H1 (cell line): ENCODE measurements around the gene CEP83. TPM values are rescaled to one million over a fixed set of nuclear protein-coding genes. Genes with fewer than 3 reads are reported as not detected.

Source experiments
- CTBP2 ChIP-seq: IDR thresholded peaks from 2 replicates; pipeline ENCODE4 v1.7.0; 2011; ENCODE audit warnings: borderline replicate concordance, mild to moderate bottlenecking, moderate library complexity, mixed read lengths, low read length; ENCODE audit not compliant: insufficient read depth, insufficient read length
- EGR1 ChIP-seq: IDR thresholded peaks from 2 replicates; pipeline ENCODE4 v1.6.1; 2011; ENCODE audit warnings: low read depth, low read length, borderline replicate concordance
- NANOG ChIP-seq: IDR thresholded peaks from 2 replicates; pipeline ENCODE4 v1.6.1; 2011; ENCODE audit warnings: low read length, low read depth, mild to moderate bottlenecking, inconsistent platforms; ENCODE audit not compliant: insufficient read depth, poor library complexity, severe bottlenecking
- SP1 ChIP-seq: IDR thresholded peaks from 2 replicates; pipeline ENCODE4 v1.6.1; 2011; ENCODE audit warnings: low read depth, low read length
- TCF12 ChIP-seq: IDR thresholded peaks from 2 replicates; pipeline ENCODE4 v1.6.1; 2011; ENCODE audit warnings: low read depth, mild to moderate bottlenecking, low read length
- polyA plus RNA-seq, 7 experiments: library from polyadenylated mRNA; depleted of rRNA in 3 of 7; stranded (reverse) in 5 of 7; unstranded in 2 of 7; fragments of >200 nt in 5 of 7; fragments of 200-250 nt in 2 of 7; gene quantifications; 1 replicate in 5 of 7; 2 replicates in 1 of 7; 4 replicates in 1 of 7; pipeline versions ENCODE4 v1.2.1 to v1.2.3, GENCODE V29; 2011 to 2013; ENCODE audit warnings: missing spikeins in 2 of 7, mixed read lengths in 2 of 7
- total RNA-seq: library from RNA; stranded (reverse); fragmentation: NEBNext Ultra II Directional; extraction: Animal tissue kit (Norgen Biotek cat#: 25700); gene quantifications from 2 replicates; pipeline ENCODE4 v1.2.1, GENCODE V29; 2021
- TF ChIP-seq, protein P1 (sequence below): fragments of 300-600 bp; sonication (generic); IDR thresholded peaks from 2 replicates; pipeline ENCODE4 v1.7.1; 2012; ENCODE audit warnings: low read length, moderate library complexity, mild to moderate bottlenecking, inconsistent platforms; ENCODE audit not compliant: insufficient replicate concordance
- TF ChIP-seq, protein P2 (sequence below): IDR thresholded peaks from 2 replicates; pipeline ENCODE4 v1.6.1; 2012; ENCODE audit warnings: low read length, inconsistent platforms

Gene CEP83
- total and polyA plus RNA-seq, 2 of the 8 experiments (the other 6 are each of a cell fraction or from before 2014, with no cell fraction given), result 6.0 to 25.8 TPM

DNA sequence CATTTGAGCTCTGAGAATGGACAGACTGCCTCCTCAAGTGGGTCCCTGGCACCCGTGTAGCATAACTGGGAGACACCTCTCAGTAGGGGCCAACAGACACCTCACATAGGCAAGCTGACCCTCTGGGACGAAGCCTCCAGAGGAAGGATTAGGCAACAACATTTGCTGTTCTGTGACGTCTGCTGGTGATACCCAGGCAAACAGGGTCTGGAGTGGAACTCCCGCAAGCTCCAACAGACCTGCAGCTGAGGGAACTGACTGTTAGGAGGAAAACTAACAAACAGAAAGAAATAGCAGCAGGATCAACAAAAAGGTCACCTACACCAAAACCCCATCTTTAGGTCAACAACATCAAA, 69.6 kb downstream of the CEP83 start (continued):
- TF ChIP-seq, protein P1, sequence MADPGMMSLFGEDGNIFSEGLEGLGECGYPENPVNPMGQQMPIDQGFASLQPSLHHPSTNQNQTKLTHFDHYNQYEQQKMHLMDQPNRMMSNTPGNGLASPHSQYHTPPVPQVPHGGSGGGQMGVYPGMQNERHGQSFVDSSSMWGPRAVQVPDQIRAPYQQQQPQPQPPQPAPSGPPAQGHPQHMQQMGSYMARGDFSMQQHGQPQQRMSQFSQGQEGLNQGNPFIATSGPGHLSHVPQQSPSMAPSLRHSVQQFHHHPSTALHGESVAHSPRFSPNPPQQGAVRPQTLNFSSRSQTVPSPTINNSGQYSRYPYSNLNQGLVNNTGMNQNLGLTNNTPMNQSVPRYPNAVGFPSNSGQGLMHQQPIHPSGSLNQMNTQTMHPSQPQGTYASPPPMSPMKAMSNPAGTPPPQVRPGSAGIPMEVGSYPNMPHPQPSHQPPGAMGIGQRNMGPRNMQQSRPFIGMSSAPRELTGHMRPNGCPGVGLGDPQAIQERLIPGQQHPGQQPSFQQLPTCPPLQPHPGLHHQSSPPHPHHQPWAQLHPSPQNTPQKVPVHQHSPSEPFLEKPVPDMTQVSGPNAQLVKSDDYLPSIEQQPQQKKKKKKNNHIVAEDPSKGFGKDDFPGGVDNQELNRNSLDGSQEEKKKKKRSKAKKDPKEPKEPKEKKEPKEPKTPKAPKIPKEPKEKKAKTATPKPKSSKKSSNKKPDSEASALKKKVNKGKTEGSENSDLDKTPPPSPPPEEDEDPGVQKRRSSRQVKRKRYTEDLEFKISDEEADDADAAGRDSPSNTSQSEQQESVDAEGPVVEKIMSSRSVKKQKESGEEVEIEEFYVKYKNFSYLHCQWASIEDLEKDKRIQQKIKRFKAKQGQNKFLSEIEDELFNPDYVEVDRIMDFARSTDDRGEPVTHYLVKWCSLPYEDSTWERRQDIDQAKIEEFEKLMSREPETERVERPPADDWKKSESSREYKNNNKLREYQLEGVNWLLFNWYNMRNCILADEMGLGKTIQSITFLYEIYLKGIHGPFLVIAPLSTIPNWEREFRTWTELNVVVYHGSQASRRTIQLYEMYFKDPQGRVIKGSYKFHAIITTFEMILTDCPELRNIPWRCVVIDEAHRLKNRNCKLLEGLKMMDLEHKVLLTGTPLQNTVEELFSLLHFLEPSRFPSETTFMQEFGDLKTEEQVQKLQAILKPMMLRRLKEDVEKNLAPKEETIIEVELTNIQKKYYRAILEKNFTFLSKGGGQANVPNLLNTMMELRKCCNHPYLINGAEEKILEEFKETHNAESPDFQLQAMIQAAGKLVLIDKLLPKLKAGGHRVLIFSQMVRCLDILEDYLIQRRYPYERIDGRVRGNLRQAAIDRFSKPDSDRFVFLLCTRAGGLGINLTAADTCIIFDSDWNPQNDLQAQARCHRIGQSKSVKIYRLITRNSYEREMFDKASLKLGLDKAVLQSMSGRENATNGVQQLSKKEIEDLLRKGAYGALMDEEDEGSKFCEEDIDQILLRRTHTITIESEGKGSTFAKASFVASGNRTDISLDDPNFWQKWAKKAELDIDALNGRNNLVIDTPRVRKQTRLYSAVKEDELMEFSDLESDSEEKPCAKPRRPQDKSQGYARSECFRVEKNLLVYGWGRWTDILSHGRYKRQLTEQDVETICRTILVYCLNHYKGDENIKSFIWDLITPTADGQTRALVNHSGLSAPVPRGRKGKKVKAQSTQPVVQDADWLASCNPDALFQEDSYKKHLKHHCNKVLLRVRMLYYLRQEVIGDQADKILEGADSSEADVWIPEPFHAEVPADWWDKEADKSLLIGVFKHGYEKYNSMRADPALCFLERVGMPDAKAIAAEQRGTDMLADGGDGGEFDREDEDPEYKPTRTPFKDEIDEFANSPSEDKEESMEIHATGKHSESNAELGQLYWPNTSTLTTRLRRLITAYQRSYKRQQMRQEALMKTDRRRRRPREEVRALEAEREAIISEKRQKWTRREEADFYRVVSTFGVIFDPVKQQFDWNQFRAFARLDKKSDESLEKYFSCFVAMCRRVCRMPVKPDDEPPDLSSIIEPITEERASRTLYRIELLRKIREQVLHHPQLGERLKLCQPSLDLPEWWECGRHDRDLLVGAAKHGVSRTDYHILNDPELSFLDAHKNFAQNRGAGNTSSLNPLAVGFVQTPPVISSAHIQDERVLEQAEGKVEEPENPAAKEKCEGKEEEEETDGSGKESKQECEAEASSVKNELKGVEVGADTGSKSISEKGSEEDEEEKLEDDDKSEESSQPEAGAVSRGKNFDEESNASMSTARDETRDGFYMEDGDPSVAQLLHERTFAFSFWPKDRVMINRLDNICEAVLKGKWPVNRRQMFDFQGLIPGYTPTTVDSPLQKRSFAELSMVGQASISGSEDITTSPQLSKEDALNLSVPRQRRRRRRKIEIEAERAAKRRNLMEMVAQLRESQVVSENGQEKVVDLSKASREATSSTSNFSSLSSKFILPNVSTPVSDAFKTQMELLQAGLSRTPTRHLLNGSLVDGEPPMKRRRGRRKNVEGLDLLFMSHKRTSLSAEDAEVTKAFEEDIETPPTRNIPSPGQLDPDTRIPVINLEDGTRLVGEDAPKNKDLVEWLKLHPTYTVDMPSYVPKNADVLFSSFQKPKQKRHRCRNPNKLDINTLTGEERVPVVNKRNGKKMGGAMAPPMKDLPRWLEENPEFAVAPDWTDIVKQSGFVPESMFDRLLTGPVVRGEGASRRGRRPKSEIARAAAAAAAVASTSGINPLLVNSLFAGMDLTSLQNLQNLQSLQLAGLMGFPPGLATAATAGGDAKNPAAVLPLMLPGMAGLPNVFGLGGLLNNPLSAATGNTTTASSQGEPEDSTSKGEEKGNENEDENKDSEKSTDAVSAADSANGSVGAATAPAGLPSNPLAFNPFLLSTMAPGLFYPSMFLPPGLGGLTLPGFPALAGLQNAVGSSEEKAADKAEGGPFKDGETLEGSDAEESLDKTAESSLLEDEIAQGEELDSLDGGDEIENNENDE, result no peak
- TF ChIP-seq CTBP2 (no peak), NANOG (no peak), TCF12 (no peak), SP1 (no peak), EGR1 (no peak)
- TF ChIP-seq, protein P2, sequence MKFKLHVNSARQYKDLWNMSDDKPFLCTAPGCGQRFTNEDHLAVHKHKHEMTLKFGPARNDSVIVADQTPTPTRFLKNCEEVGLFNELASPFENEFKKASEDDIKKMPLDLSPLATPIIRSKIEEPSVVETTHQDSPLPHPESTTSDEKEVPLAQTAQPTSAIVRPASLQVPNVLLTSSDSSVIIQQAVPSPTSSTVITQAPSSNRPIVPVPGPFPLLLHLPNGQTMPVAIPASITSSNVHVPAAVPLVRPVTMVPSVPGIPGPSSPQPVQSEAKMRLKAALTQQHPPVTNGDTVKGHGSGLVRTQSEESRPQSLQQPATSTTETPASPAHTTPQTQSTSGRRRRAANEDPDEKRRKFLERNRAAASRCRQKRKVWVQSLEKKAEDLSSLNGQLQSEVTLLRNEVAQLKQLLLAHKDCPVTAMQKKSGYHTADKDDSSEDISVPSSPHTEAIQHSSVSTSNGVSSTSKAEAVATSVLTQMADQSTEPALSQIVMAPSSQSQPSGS, result no peak
